B cell (primary cell): Measurements from ENCODE around the gene SFMBT2.

ENCODE experiments used
- EZH2 ChIP-seq: IDR thresholded peaks from 2 replicates; pipeline ENCODE4 v1.6.1; 2012; ENCODE audit warnings: borderline replicate concordance, low read depth, mild to moderate bottlenecking, moderate library complexity, low read length; ENCODE audit not compliant: insufficient read depth, poor library complexity, severe bottlenecking
- TF ChIP-seq, protein P1 (sequence below): fragments of 200-600 bp; IDR thresholded peaks from one replicate; pipeline ENCODE4 v1.8.0; 2022; ENCODE audit warnings: antibody characterized with exemption, mild to moderate bottlenecking

DNA sequence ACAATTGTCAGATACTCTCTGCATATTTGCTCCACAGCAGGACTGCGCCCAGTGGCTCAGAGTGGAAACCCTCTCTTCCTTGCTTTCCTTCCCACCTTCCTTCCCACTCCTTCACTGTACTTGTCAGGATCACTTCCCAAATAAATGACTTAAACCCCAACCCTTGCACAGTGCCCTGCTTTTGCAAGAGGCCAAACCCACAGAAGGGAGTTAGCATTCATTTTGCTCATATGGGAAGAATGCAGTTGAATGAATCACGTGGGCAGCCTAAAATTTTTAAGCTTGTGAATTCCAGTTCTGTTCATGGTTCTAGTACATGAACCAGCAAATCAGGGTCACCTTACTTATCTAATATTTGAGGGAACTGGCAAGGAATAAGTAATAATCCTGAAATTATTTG, 47.7 kb upstream of the SFMBT2 start:
- TF ChIP-seq, protein P1, sequence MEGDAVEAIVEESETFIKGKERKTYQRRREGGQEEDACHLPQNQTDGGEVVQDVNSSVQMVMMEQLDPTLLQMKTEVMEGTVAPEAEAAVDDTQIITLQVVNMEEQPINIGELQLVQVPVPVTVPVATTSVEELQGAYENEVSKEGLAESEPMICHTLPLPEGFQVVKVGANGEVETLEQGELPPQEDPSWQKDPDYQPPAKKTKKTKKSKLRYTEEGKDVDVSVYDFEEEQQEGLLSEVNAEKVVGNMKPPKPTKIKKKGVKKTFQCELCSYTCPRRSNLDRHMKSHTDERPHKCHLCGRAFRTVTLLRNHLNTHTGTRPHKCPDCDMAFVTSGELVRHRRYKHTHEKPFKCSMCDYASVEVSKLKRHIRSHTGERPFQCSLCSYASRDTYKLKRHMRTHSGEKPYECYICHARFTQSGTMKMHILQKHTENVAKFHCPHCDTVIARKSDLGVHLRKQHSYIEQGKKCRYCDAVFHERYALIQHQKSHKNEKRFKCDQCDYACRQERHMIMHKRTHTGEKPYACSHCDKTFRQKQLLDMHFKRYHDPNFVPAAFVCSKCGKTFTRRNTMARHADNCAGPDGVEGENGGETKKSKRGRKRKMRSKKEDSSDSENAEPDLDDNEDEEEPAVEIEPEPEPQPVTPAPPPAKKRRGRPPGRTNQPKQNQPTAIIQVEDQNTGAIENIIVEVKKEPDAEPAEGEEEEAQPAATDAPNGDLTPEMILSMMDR: no peak
- TF ChIP-seq EZH2: no peak
